Measurements from ENCODE around the gene BRWD1.

Gene BRWD1

DNA sequence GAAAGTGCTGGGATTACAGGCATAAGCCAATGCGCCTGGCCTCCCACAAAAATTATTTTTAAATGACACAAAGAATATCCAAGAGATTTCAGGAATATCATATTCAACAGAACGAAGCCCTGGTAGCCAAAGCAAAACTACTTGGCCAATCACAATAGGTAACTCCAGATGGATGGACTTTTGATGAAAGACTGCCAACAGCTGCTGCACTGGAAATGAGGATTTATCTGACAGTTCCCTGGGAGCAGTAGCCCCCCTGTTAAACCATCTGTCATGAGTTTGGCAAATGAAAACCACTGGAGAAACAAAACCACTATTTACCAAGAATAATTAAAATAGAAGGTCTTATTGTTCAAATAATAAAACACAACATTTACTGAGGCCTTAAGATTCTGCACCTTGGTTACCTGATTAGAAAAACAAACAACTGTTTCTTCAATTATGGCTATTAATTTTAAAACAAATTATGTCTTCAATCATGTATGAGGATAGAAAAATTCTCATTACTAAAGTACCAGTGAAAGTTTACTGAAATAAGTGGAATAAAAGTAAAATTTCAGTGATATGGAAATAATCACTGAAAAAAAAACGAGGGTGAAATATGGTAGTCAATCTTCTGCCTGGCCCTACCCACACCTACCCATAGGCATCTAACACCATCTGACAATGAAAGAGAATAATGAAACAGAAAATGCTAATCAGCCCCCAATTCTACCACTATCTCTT lies 95.9 kb downstream of the BRWD1 start:
- no peaks in the 10 kb centered on the region for H3K79me2 ChIP-seq (ENCODE audit: insufficient read depth, low read length)
- H3K36me3 ChIP-seq (ENCODE audit: insufficient read depth, low read length) = peaks cover 84% of the 10 kb centered on the region
- no peak overlapping the region for H3K27ac ChIP-seq (ENCODE audit: low read depth, low read length, poor library complexity, severe bottlenecking)
- no peaks in the 10 kb centered on the region for H3F3A ChIP-seq (ENCODE audit: insufficient read depth, low read length)
- H2AFZ ChIP-seq (ENCODE audit: low read length) = no peak overlapping the region
- no peaks in the 10 kb centered on the region for H4K20me1 ChIP-seq (ENCODE audit: insufficient read depth, low read length)
- H3K9me3 ChIP-seq (ENCODE audit: low read length) = no peaks in the 10 kb centered on the region
- no peak overlapping the region for H3K9ac ChIP-seq (ENCODE audit: low read length)
- TF ChIP-seq, protein P1, sequence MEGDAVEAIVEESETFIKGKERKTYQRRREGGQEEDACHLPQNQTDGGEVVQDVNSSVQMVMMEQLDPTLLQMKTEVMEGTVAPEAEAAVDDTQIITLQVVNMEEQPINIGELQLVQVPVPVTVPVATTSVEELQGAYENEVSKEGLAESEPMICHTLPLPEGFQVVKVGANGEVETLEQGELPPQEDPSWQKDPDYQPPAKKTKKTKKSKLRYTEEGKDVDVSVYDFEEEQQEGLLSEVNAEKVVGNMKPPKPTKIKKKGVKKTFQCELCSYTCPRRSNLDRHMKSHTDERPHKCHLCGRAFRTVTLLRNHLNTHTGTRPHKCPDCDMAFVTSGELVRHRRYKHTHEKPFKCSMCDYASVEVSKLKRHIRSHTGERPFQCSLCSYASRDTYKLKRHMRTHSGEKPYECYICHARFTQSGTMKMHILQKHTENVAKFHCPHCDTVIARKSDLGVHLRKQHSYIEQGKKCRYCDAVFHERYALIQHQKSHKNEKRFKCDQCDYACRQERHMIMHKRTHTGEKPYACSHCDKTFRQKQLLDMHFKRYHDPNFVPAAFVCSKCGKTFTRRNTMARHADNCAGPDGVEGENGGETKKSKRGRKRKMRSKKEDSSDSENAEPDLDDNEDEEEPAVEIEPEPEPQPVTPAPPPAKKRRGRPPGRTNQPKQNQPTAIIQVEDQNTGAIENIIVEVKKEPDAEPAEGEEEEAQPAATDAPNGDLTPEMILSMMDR (IDR thresholded peaks at IDR 0.05; ENCODE audit: low read length) = no peak
- no peak overlapping the region for H3K4me3 ChIP-seq (ENCODE audit: low read depth, low read length, poor library complexity, severe bottlenecking)
- H3K4me1 ChIP-seq (ENCODE audit: insufficient read depth, low read length, severe bottlenecking) = no peaks in the 10 kb centered on the region
- no peak overlapping the region for H3K4me2 ChIP-seq (ENCODE audit: low read length)
- no peaks in the 10 kb centered on the region for H3K9me2 ChIP-seq (ENCODE audit: low read depth, low read length)
- H3K27me3 ChIP-seq (ENCODE audit: insufficient read depth, low read length) = no peaks in the 10 kb centered on the region

DNA sequence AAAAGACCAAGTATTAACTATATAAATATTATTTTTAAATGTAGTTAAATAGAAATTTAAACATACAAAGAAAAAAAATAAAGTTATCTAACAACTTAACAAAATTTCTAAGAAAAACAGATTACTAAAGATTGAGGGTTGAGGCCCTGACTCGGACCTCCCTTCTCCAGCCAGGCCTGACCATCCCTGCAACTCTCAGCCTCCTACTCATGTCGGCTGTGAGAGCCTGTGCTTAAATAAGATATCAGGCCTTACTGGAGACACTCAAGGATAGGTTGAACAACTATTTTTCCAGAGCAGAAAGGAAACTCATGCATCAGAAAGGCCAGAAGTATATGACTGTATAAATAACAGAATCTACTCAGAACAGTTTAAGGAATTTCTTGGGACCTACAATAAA lies 97.1 kb downstream of the BRWD1 start:
- no peak overlapping the region for H3K27ac ChIP-seq (ENCODE audit: low read depth, low read length, poor library complexity, severe bottlenecking)
- H3K4me3 ChIP-seq (ENCODE audit: low read depth, low read length, poor library complexity, severe bottlenecking) = no peak overlapping the region
- no peaks in the 10 kb centered on the region for H3K9me2 ChIP-seq (ENCODE audit: low read depth, low read length)
- no peaks in the 10 kb centered on the region for H3K9me3 ChIP-seq (ENCODE audit: low read length)
- H3K4me1 ChIP-seq (ENCODE audit: insufficient read depth, low read length, severe bottlenecking) = no peaks in the 10 kb centered on the region
- H3K27me3 ChIP-seq (ENCODE audit: insufficient read depth, low read length) = no peaks in the 10 kb centered on the region
- H2AFZ ChIP-seq (ENCODE audit: low read length) = no peak overlapping the region
- TF ChIP-seq EZH2 (IDR thresholded peaks at IDR 0.05; ENCODE audit: borderline replicate concordance, low read length) = no peak
- TF ChIP-seq, protein P1 (IDR thresholded peaks at IDR 0.05; ENCODE audit: low read length) = no peak
- H3K9ac ChIP-seq (ENCODE audit: low read length) = no peak overlapping the region
- H4K20me1 ChIP-seq (ENCODE audit: insufficient read depth, low read length) = no peaks in the 10 kb centered on the region
- H3K4me2 ChIP-seq (ENCODE audit: low read length) = no peak overlapping the region
- no peaks in the 10 kb centered on the region for H3K79me2 ChIP-seq (ENCODE audit: insufficient read depth, low read length)
- no peaks in the 10 kb centered on the region for H3F3A ChIP-seq (ENCODE audit: insufficient read depth, low read length)
- peaks cover 83% of the 10 kb centered on the region for H3K36me3 ChIP-seq (ENCODE audit: insufficient read depth, low read length)

DNA sequence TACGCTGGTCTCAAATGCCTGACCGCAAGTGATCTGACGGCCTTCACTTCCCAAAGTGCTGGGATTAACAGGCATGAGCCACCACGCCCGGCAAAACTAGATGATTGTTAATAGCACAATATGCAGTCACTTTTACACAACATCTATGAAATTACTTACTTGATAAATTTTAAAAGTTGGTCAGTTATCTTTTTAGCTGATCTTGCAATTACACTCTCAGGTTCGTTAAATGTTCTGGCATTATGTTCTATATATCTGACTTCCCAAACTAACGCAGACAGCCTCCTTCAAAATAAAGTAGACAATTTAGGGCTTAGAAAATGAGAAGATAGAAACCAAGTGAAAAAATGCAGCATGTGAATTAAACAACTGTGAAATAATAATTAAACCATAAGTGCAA lies 98.4 kb downstream of the BRWD1 start:
- H3K79me2 ChIP-seq (ENCODE audit: insufficient read depth, low read length) = no peaks in the 10 kb centered on the region
- H3K9me2 ChIP-seq (ENCODE audit: low read depth, low read length) = no peaks in the 10 kb centered on the region
- peaks cover 87% of the 10 kb centered on the region for H3K36me3 ChIP-seq (ENCODE audit: insufficient read depth, low read length)
- TF ChIP-seq EZH2 (IDR thresholded peaks at IDR 0.05; ENCODE audit: borderline replicate concordance, low read length) = no peak
- TF ChIP-seq, protein P1 (IDR thresholded peaks at IDR 0.05; ENCODE audit: low read length) = no peak
- H4K20me1 ChIP-seq (ENCODE audit: insufficient read depth, low read length) = no peaks in the 10 kb centered on the region
- no peak overlapping the region for H3K4me2 ChIP-seq (ENCODE audit: low read length)
- H3K27me3 ChIP-seq (ENCODE audit: insufficient read depth, low read length) = no peaks in the 10 kb centered on the region
- no peak overlapping the region for H3K4me3 ChIP-seq (ENCODE audit: low read depth, low read length, poor library complexity, severe bottlenecking)
- no peak overlapping the region for H3K27ac ChIP-seq (ENCODE audit: low read depth, low read length, poor library complexity, severe bottlenecking)
- no peak overlapping the region for H3K9ac ChIP-seq (ENCODE audit: low read length)
- no peak overlapping the region for H2AFZ ChIP-seq (ENCODE audit: low read length)
- no peaks in the 10 kb centered on the region for H3K9me3 ChIP-seq (ENCODE audit: low read length)
- H3F3A ChIP-seq (ENCODE audit: insufficient read depth, low read length) = no peaks in the 10 kb centered on the region
- no peaks in the 10 kb centered on the region for H3K4me1 ChIP-seq (ENCODE audit: insufficient read depth, low read length, severe bottlenecking)

Measured in OCI-LY1 (cell line).